Activated CD4-positive, alpha-beta T cell treated with anti-CD3 and anti-CD28 coated beads, Interleukin-2, amount 50 U/mL, for 1 hour (primary cell): ENCODE data around the gene IFRD1.
"Not testable (repeated sequence)": the region's sequence is repeated elsewhere in the genome, so short reads cannot be mapped to it uniquely, and the experiment has no call there.

Experiments used
- DNase-seq: peaks from one replicate; pipeline ENCODE4 v3.0.0-alpha.2; 2020

The IFRD1 gene

GRCh38 chr7:112444505-112444904 lies 5.8 kb upstream of the IFRD1 start:
- no peak for DNase-seq

- DNase-seq: no peak
These were observed 3.8 kb upstream of the IFRD1 start for GRCh38 chr7:112446431-112446830.

- DNase-seq: no peak
These were observed 2.9 kb upstream of the IFRD1 start for GRCh38 chr7:112447406-112447805.

- no peak for DNase-seq
These were observed 1.9 kb upstream of the IFRD1 start for GRCh38 chr7:112448381-112448780.

- no peak for DNase-seq
These were observed 1.4 kb upstream of the IFRD1 start for GRCh38 chr7:112448891-112449290.

GRCh38 chr7:112449353-112449752 lies 907 bp upstream of the IFRD1 start:
- DNase-seq: peak; percentile 41

GRCh38 chr7:112450807-112451761 lies 824 bp downstream of the IFRD1 start:
- DNase-seq: peak; percentile 79

GRCh38 chr7:112452102-112452888 lies 2.0 kb downstream of the IFRD1 start:
- DNase-seq: no peak

- DNase-seq: no peak
These were observed 3.4 kb downstream of the IFRD1 start for GRCh38 chr7:112453505-112454171.

GRCh38 chr7:112454191-112454590 lies 3.9 kb downstream of the IFRD1 start:
- not testable (repeated sequence) for DNase-seq

GRCh38 chr7:112459645-112460044 lies 9.4 kb downstream of the IFRD1 start:
- DNase-seq: no peak

GRCh38 chr7:112462236-112462635 lies 12.0 kb downstream of the IFRD1 start:
- DNase-seq: no peak

GRCh38 chr7:112467867-112468266 lies 17.6 kb downstream of the IFRD1 start:
- DNase-seq: no peak

- DNase-seq: no peak
These were observed 19.9 kb downstream of the IFRD1 start for GRCh38 chr7:112470194-112470593.

- no peak for DNase-seq
These were observed 26.3 kb downstream of the IFRD1 start for GRCh38 chr7:112476390-112477052.

- DNase-seq: no peak
These were observed 31.0 kb downstream of the IFRD1 start for GRCh38 chr7:112481121-112481736.

- no peak for DNase-seq
These were observed 31.8 kb downstream of the IFRD1 start for GRCh38 chr7:112481833-112482670.

- DNase-seq: no peak
These were observed 34.5 kb downstream of the IFRD1 start for GRCh38 chr7:112484671-112485167.

GRCh38 chr7:112485766-112486165 lies 35.5 kb downstream of the IFRD1 start:
- DNase-seq: no peak

- no peak for DNase-seq
These were observed 37.4 kb downstream of the IFRD1 start for GRCh38 chr7:112487457-112488263.
